HG03378 (cell line): ENCODE results near the gene SGF29.
"Not testable (repeated sequence)": the region's sequence is repeated elsewhere in the genome, so short reads cannot be mapped to it uniquely, and the experiment has no call there.

ENCODE experiments used
- ATAC-seq: cut with Tn5 transposase; IDR thresholded peaks from one replicate; pipeline ENCODE4 v1.9.1; 2021; ENCODE audit warnings: mild to moderate bottlenecking, moderate library complexity; ENCODE audit not compliant: unreplicated experiment

Gene SGF29

DNA sequence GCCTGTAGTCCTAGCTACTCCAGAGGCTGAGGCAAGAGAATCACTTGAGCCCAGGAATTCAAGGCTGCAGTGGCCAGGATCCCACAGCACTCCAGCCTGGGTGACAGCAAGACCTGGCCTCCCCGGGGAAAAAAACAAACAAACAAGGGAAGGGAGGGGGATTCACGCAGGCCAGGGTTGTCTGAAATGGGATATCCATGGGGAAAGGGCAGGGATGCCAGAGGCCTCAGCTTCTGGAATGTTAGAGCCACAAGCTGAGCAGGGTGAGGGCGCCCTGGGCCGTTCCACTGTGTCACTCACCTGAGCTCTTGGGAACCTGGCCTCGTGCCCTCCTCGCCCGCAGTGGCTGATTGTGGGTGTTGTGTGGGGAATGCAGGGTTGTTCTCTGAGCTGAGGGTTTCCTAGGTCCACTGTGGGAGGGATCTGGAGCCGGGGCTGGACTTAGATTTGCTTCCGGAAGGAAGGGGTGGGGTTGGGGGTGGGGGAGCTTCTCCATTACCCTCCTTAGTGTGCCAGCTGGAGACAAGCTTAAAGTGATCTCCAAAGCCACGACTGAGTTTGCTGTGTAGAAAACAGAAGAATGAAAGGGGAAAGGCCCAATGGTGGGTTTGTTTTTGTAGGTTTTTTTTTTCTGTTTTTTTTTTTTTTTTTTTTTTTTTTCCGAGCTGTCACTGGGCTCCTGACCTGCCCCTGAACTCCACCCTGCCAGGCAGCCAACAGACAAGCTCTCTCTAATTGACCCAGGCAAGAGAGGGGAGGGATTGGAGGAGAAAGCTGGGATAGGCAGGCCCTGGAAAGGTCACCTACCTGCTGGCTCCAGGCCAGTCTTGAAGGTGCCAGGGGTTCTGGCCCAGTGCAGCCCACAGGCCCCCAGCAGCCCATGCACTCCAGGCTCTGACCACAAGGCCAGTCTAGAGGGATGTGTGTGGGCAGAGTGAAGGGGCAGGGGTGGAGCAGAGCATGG, 56.2 kb downstream of the SGF29 start, which contains the start of gene SULT1A1:
Gene SULT1A1, minus strand, starts transcription at position 414 of the 964 bp plus-strand sequence. CDS start 1,189 bp downstream, outside the sequence.
- no peak for ATAC-seq

GRCh38 chr16:28610595-28611191, 57.0 kb downstream of the SGF29 start:
- no peak for ATAC-seq

GRCh38 chr16:28612359-28613280, 58.9 kb downstream of the SGF29 start:
- not testable (repeated sequence) for ATAC-seq

- not testable (repeated sequence) for ATAC-seq
Observed at GRCh38 chr16:28613912-28614311, 60.2 kb downstream of the SGF29 start.

DNA sequence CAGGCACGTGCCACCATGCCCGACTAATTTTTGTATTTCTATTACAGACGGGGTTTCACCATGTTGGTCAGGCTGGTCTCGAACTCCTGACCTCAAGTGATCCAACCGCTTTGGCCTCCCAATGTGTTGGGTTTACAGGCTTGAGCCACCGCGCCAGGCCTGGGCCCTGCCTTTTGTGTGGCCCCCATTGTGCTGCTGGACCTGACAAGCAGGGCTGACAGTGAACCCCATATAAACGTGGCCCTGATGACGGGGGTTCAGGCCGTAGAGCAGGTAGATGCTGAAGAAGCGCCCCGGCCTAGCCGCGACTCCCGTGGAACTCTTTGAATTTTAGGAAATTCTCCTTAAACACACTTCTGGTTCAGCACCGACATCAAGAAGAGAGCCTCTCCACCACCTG, 60.8 kb downstream of the SGF29 start:
- not testable (repeated sequence) for ATAC-seq

DNA sequence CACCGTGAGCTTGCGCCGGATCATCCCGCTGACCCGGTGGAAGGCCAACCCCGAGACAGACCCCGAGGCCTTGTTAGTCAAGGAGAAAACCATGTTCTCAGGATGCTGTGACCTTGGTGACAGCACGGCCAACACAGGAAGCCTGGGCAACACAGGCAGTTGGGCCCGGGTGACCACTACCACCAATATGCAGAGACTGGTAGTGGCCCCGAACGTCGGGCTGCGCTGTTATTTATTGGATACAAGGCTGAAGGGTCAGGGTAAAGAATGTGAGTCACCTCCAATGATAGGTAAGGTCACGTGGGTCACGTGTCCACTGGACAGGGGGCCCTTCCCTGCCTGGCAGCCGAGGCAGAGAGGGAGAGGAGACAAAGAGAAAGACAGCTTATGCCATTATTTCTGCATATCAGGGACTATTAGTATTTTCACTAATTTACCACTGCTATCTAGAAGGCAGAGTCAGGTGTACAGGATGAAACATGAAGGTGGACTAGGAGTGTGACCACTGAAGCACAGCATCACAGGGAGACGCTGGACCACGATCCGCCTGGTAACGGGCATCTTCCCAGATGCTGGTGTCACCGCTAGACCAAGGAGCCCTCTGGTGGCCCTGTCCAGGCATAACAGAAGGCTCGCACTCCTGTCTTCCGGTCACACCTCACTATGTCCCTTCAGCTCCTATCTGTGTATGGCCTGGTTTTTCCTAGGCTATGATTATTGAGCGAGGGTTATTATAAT, 61.9 kb downstream of the SGF29 start:
- not testable (repeated sequence) for ATAC-seq

- ATAC-seq, result not testable (repeated sequence)
Observed at GRCh38 chr16:28616224-28616577, 62.5 kb downstream of the SGF29 start.

DNA sequence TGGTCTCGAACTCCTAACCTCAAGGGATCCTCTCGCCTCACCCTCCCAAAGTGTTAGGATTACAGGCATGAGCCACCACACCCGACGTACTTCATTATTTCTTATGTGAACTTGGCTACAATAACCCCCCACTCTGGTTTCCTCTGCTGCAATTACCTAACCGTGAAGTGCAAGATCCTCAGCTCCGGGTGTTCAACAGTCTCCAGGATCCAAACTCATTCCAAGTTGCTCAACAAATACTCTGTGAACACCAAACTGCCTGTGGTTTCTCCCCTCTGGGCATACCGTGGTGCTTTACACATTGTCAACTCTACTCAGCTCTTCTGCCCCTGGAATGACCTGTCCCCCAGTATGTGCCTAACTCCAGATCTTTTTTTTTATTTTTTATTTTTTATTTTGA, 62.9 kb downstream of the SGF29 start:
- no peak for ATAC-seq

- no peak for ATAC-seq
Observed at GRCh38 chr16:28617874-28618273, 64.2 kb downstream of the SGF29 start.

DNA sequence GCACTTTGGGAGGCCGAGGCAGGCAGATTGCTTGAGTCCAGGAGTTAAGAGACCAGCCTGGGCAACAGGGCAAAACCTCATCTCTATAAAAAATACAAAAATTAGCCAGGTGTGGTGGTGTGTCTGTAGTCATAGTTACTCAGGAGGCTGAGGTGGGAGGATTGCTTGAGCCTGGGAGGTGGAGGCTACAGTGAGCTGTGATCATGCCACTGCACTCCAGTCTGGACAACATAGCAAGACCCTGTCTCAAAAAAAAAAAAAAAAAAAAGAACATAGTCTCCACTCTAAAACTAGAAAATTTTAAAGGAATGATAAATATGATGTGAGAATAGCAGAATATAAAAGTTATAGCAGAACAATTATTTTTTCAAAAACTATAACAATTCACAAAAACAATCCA, 66.6 kb downstream of the SGF29 start:
- not testable (repeated sequence) for ATAC-seq

DNA sequence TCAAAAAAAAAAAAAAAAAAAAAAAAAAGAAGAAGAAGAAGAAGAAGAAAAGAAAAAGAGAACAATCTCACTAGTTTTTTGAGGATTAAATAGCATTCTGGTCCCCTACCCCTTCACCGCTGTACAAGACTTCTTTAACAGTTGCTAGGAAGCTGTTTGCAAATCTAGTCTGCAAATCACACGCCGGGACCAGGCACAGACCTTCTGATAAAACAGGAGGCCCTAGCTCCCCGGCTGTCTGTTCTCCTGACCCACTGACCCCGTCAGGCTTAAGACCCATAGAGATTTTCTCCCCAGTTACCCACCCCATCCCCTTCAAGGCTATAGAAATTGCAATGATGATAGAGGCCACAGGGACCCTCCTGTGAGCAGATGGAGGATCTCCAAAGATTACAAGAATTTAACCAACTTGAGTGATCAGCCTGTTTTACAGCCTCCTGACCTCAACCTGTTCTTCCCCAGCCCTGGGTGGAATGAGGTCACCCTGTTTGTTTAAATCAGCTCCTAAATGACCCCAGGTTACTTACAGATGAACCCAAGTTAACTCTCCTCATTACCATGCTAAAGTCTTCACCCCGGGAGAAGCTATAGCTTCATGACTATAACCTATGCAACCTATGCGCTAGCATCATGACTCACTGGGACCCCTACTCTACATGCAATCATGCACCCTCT, 67.9 kb downstream of the SGF29 start:
- no peak for ATAC-seq

DNA sequence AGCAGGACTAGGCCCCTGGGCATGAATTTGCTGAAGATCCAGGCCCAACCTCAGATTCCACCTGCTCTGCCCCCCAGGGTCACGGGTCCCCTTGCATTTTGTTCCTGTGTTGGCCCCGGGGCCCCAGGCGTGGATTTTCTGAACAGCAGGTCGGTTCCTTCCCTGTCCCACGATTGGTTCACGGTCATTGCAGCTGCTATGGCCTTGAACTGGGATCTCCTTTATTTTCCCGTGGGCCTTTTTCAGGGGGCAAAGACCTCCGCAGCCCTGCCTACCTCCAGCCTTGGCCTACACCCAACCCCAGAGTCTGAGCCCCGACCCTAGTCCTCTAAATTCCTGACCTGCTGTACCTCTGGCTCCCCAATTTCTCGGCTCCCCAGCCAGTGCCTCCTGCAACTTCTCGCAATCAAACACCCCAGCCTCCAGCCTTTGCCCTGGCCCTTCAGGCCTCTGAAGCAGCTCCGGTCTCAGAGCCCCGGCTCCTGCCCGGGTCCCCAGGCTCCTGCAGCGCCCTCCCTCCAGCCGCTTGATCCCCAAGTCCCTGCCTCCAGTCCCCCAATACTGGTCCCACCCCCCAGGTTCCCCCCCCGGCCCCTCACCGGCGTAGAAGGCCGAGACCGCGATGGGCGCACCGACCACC, 68.9 kb downstream of the SGF29 start:
- not testable (repeated sequence) for ATAC-seq

GRCh38 chr16:28623172-28623711, 69.5 kb downstream of the SGF29 start:
- ATAC-seq, result no peak

- not testable (repeated sequence) for ATAC-seq
Observed at GRCh38 chr16:28630905-28631304, 77.2 kb downstream of the SGF29 start.

- ATAC-seq, result not testable (repeated sequence)
Observed at GRCh38 chr16:28636093-28636823, 82.5 kb downstream of the SGF29 start.

DNA sequence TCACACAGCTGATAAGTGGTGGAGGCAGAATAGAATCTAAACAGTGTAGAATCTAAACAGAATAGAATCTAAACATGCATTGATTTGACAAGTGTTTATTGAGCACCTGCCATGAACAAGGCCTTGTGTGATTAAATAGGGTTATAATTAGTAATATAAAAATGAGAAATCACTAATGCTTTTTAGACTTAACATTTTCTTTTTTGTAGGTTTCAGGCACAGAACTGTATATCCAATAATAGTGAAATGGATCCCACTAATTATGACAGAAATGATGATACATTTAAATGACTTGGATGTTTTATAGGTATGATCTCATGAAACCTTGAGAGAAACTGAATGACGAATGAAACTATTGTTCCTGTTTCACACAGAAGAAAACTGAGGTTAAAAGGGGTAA, 84.0 kb downstream of the SGF29 start, which contains the start of gene NPIPB8:
Gene NPIPB8, plus strand, starts transcription at position 301 of the 400 bp plus-strand sequence. CDS start 296 bp downstream, outside the sequence.
- ATAC-seq, result not testable (repeated sequence)

- not testable (repeated sequence) for ATAC-seq
Observed at GRCh38 chr16:28638359-28638758, 84.6 kb downstream of the SGF29 start.

- ATAC-seq, result not testable (repeated sequence)
Observed at GRCh38 chr16:28639959-28640358, 86.2 kb downstream of the SGF29 start.
